Mesenchymal stem cell (in vitro differentiated cells and primary cell): ENCODE measurements around the gene ERCC6L2.
A peak's percentile ranks its signal among the peaks of the same experiment; 100 is the strongest.

Experiments used
- DNase-seq: peaks from one replicate; pipeline ENCODE4 v3.0.0-alpha.2; 2013
- H2AFZ ChIP-seq: one replicate; pipeline ENCODE4 v1.6.1; 2013; ENCODE audit warnings: low read depth, mild to moderate bottlenecking, control low read depth, inconsistent platforms, low read length, moderate library complexity
- H2AK5ac ChIP-seq: 2 replicates; pipeline ENCODE4 v1.6.1; 2013; ENCODE audit warnings: low read length, moderate library complexity, mild to moderate bottlenecking, inconsistent platforms; ENCODE audit not compliant: severe bottlenecking
- H2BK120ac ChIP-seq: one replicate; pipeline ENCODE4 v1.6.1; 2013; ENCODE audit warnings: low read depth, mild to moderate bottlenecking, inconsistent platforms, low read length, moderate library complexity
- H2BK12ac ChIP-seq, 2 experiments: one replicate each; pipeline ENCODE4 v1.6.1; 2013; ENCODE audit warnings: inconsistent platforms in 2 of 2, low read length in 2 of 2, mild to moderate bottlenecking in 2 of 2, moderate library complexity in 2 of 2, control low read depth in 1 of 2
- H2BK15ac ChIP-seq: one replicate; pipeline ENCODE4 v1.6.1; 2013; ENCODE audit warnings: mild to moderate bottlenecking, low read depth, inconsistent platforms; ENCODE audit not compliant: poor library complexity, severe bottlenecking
- H2BK5ac ChIP-seq: 2 replicates; pipeline ENCODE4 v1.6.1; 2013; ENCODE audit warnings: low read depth, mild to moderate bottlenecking, low read length, control low read depth, inconsistent platforms; ENCODE audit not compliant: poor library complexity, severe bottlenecking
- H3K14ac ChIP-seq, 2 experiments: one replicate each; pipeline ENCODE4 v1.6.1; 2013; ENCODE audit warnings: inconsistent platforms in 2 of 2, low read length in 2 of 2, control low read depth in 1 of 2, mild to moderate bottlenecking in 1 of 2, moderate library complexity in 1 of 2
- H3K18ac ChIP-seq, 2 experiments: one replicate each; pipeline ENCODE4 v1.6.1; 2013; ENCODE audit warnings: inconsistent platforms in 2 of 2, low read length in 2 of 2, control low read depth in 1 of 2, low read depth in 1 of 2, mild to moderate bottlenecking in 1 of 2
- H3K23ac ChIP-seq, 2 experiments: one replicate each; pipeline ENCODE4 v1.6.1; 2013; ENCODE audit warnings: inconsistent platforms in 2 of 2, low read length in 2 of 2, mild to moderate bottlenecking in 2 of 2, moderate library complexity in 2 of 2, control low read depth in 1 of 2
- H3K27ac ChIP-seq: 2 replicates; pipeline ENCODE4 v1.5.1; 2013; ENCODE audit warnings: mild to moderate bottlenecking, moderate library complexity, low read length, control low read depth, inconsistent platforms; ENCODE audit not compliant: poor library complexity, severe bottlenecking
- H3K27me3 ChIP-seq, 2 experiments: 2 replicates each; pipeline versions ENCODE4 v1.6.1 to v1.7.0; 2013; ENCODE audit warnings: low read length in 2 of 2, mild to moderate bottlenecking in 2 of 2, moderate library complexity in 2 of 2, control low read depth in 1 of 2, inconsistent platforms in 1 of 2; ENCODE audit not compliant: control insufficient read depth in 1 of 2, insufficient read depth in 1 of 2
- H3K36me3 ChIP-seq, 2 experiments: 2 replicates each; pipeline versions ENCODE4 v1.6.1 to v1.7.0; 2013; ENCODE audit warnings: low read length in 2 of 2, control low read depth in 1 of 2, inconsistent platforms in 1 of 2, low read depth in 1 of 2, mild to moderate bottlenecking in 1 of 2; ENCODE audit not compliant: insufficient read depth in 2 of 2, control insufficient read depth in 1 of 2
- H3K4ac ChIP-seq, 2 experiments: one replicate each; pipeline ENCODE4 v1.6.1; 2013; ENCODE audit warnings: inconsistent platforms in 2 of 2, low read length in 2 of 2, mild to moderate bottlenecking in 2 of 2, moderate library complexity in 2 of 2, control low read depth in 1 of 2, low read depth in 1 of 2
- H3K4me1 ChIP-seq: 2 replicates; pipeline ENCODE4 v1.6.1; 2013; ENCODE audit warnings: low read depth, low read length, control low read depth; ENCODE audit not compliant: control insufficient read depth, insufficient read depth
- H3K4me2 ChIP-seq: 2 replicates; pipeline ENCODE4 v1.6.1; 2013; ENCODE audit warnings: low read length, mild to moderate bottlenecking, inconsistent platforms; ENCODE audit not compliant: poor library complexity, severe bottlenecking
- H3K4me3 ChIP-seq, 2 experiments: 2 replicates each; pipeline versions ENCODE4 v1.5.1 to v1.7.0; 2013; ENCODE audit warnings: low read length in 2 of 2, mild to moderate bottlenecking in 2 of 2, control low read depth in 1 of 2, low read depth in 1 of 2; ENCODE audit not compliant: insufficient read depth in 1 of 2
- H3K79me1 ChIP-seq: replicated peaks from 2 replicates; pipeline ENCODE4 v1.6.1; 2013; ENCODE audit warnings: mild to moderate bottlenecking, control low read depth, low read length, inconsistent platforms; ENCODE audit not compliant: poor library complexity, severe bottlenecking
- H3K9ac ChIP-seq: 2 replicates; pipeline ENCODE4 v1.7.0; 2013; ENCODE audit warnings: mild to moderate bottlenecking, low read length, moderate library complexity
- H3K9me3 ChIP-seq: 2 replicates; pipeline ENCODE4 v1.7.0; 2013; ENCODE audit warnings: mild to moderate bottlenecking, low read length; ENCODE audit not compliant: control insufficient read depth
- H4K8ac ChIP-seq: one replicate; pipeline ENCODE4 v1.6.1; 2013; ENCODE audit warnings: inconsistent platforms, mild to moderate bottlenecking, low read length, moderate library complexity
- H4K91ac ChIP-seq: one replicate; pipeline ENCODE4 v1.6.1; 2013; ENCODE audit warnings: mild to moderate bottlenecking, low read length, inconsistent platforms
- WGBS: methylation state at CpG from one replicate; pipeline ENCODE4 v1.1.7; 2013; ENCODE audit warnings: mixed read lengths; 5-methylcytosine and 5-hydroxymethylcytosine counted together

ERCC6L2 gene

GRCh38 chr9:95833546-95834178 is 41.8 kb upstream of the ERCC6L2 start:
- no peak for DNase-seq
- no peaks in the 10 kb centered on the region for H3K27me3 ChIP-seq
- no peak overlapping the region for H2BK12ac ChIP-seq
- no peak overlapping the region for H3K4ac ChIP-seq
- no peak overlapping the region for H3K4me3 ChIP-seq
- H3K18ac ChIP-seq, result no peak overlapping the region
- H3K9ac ChIP-seq, result no peak overlapping the region
- H3K9me3 ChIP-seq, result no peaks in the 10 kb centered on the region
- H3K4me2 ChIP-seq, result no peak overlapping the region
- no peak overlapping the region for H2BK5ac ChIP-seq
- H3K14ac ChIP-seq, result no peak overlapping the region
- no peaks in the 10 kb centered on the region for H3K36me3 ChIP-seq
- H3K23ac ChIP-seq, result no peak overlapping the region
- H3K4me1 ChIP-seq, result no peaks in the 10 kb centered on the region
- no peak overlapping the region for H4K8ac ChIP-seq
- H2AK5ac ChIP-seq, result no peak overlapping the region
- no peaks in the 10 kb centered on the region for H3K79me1 ChIP-seq
- no peak overlapping the region for H4K91ac ChIP-seq
- no peak overlapping the region for H2BK120ac ChIP-seq
- H2AFZ ChIP-seq, result no peak overlapping the region
- no peak overlapping the region for H2BK15ac ChIP-seq
- no peak overlapping the region for H3K27ac ChIP-seq
- WGBS, result 99% methylated on average over 6 of the region's 6 CpGs

- WGBS, result 83% methylated on average over 2 of the region's 3 CpGs
These were observed 41.1 kb upstream of the ERCC6L2 start for GRCh38 chr9:95834281-95834907.

GRCh38 chr9:95835393-95835792 is 40.1 kb upstream of the ERCC6L2 start:
- peak overlapping the region; percentile 77 for H2AK5ac ChIP-seq
- no peaks in the 10 kb centered on the region for H3K79me1 ChIP-seq
- no peak overlapping the region for H4K91ac ChIP-seq
- H3K4me1 ChIP-seq, result no peaks in the 10 kb centered on the region
- H3K9ac ChIP-seq, result no peak overlapping the region
- H2BK12ac ChIP-seq, result no peak overlapping the region
- no peaks in the 10 kb centered on the region for H3K27me3 ChIP-seq
- H2BK5ac ChIP-seq, result no peak overlapping the region
- no peak overlapping the region for H3K23ac ChIP-seq
- no peaks in the 10 kb centered on the region for H3K36me3 ChIP-seq
- H2BK120ac ChIP-seq, result no peak overlapping the region
- H2BK15ac ChIP-seq, result no peak overlapping the region
- WGBS, result 83% methylated on average over 1 of the region's 2 CpGs
- no peak overlapping the region for H3K4me3 ChIP-seq
- no peak overlapping the region for H4K8ac ChIP-seq
- no peak overlapping the region for H3K14ac ChIP-seq
- no peak overlapping the region for H3K27ac ChIP-seq
- H3K18ac ChIP-seq, result no peak overlapping the region
- no peak overlapping the region for H3K4ac ChIP-seq
- no peaks in the 10 kb centered on the region for H3K9me3 ChIP-seq
- no peak overlapping the region for H3K4me2 ChIP-seq
- no peak overlapping the region for H2AFZ ChIP-seq
- DNase-seq, result no peak

More at GRCh38 chr9:95834281-95834907, 41.1 kb upstream of the ERCC6L2 start:
- no peak overlapping the region for H2BK5ac ChIP-seq
- H3K9ac ChIP-seq, result no peak overlapping the region
- no peak overlapping the region for H3K18ac ChIP-seq
- H4K91ac ChIP-seq, result no peak overlapping the region
- no peaks in the 10 kb centered on the region for H3K27me3 ChIP-seq
- H3K79me1 ChIP-seq, result no peaks in the 10 kb centered on the region
- no peak overlapping the region for H3K23ac ChIP-seq
- no peak overlapping the region for H4K8ac ChIP-seq
- H2BK12ac ChIP-seq, result no peak overlapping the region
- no peak overlapping the region for H2BK15ac ChIP-seq
- no peaks in the 10 kb centered on the region for H3K36me3 ChIP-seq
- no peak overlapping the region for H3K4ac ChIP-seq
- DNase-seq, result no peak
- no peak overlapping the region for H3K27ac ChIP-seq
- H2AK5ac ChIP-seq, result no peak overlapping the region
- H2BK120ac ChIP-seq, result no peak overlapping the region
- H3K9me3 ChIP-seq, result no peaks in the 10 kb centered on the region
- no peak overlapping the region for H3K4me3 ChIP-seq
- H3K4me2 ChIP-seq, result no peak overlapping the region
- no peaks in the 10 kb centered on the region for H3K4me1 ChIP-seq
- H2AFZ ChIP-seq, result no peak overlapping the region
- H3K14ac ChIP-seq, result no peak overlapping the region

- Histone ChIP-seq H3K36me3 (no peaks in the 10 kb centered on the region), H3K18ac (no peak overlapping the region), H3K14ac (no peak overlapping the region), H2BK120ac (no peak overlapping the region), H3K79me1 (no peaks in the 10 kb centered on the region), H3K23ac (no peak overlapping the region), H2AFZ (no peak overlapping the region), H2AK5ac (no peak overlapping the region), H2BK12ac (no peak overlapping the region), H2BK5ac (no peak overlapping the region), H2BK15ac (no peak overlapping the region), H3K4me1 (no peaks in the 10 kb centered on the region), H4K8ac (no peak overlapping the region), H3K4me2 (no peak overlapping the region), H3K4me3 (no peak overlapping the region), H3K27me3 (no peaks in the 10 kb centered on the region), H3K9me3 (no peaks in the 10 kb centered on the region), H3K4ac (no peak overlapping the region), H4K91ac (no peak overlapping the region), H3K9ac (no peak overlapping the region), H3K27ac (no peak overlapping the region)
- no peak for DNase-seq
- WGBS, result 14% methylated on average over 1 of the region's 1 CpG
These were observed 39.4 kb upstream of the ERCC6L2 start for GRCh38 chr9:95836072-95836471.
